ENCODE data around the gene SLC16A12.
A peak's percentile ranks its signal among the peaks of the same experiment; 100 is the strongest.

Gene SLC16A12, protein sequence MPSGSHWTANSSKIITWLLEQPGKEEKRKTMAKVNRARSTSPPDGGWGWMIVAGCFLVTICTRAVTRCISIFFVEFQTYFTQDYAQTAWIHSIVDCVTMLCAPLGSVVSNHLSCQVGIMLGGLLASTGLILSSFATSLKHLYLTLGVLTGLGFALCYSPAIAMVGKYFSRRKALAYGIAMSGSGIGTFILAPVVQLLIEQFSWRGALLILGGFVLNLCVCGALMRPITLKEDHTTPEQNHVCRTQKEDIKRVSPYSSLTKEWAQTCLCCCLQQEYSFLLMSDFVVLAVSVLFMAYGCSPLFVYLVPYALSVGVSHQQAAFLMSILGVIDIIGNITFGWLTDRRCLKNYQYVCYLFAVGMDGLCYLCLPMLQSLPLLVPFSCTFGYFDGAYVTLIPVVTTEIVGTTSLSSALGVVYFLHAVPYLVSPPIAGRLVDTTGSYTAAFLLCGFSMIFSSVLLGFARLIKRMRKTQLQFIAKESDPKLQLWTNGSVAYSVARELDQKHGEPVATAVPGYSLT
- total RNA-seq = 0 to 0.07 reads per million in 2 donors

DNA sequence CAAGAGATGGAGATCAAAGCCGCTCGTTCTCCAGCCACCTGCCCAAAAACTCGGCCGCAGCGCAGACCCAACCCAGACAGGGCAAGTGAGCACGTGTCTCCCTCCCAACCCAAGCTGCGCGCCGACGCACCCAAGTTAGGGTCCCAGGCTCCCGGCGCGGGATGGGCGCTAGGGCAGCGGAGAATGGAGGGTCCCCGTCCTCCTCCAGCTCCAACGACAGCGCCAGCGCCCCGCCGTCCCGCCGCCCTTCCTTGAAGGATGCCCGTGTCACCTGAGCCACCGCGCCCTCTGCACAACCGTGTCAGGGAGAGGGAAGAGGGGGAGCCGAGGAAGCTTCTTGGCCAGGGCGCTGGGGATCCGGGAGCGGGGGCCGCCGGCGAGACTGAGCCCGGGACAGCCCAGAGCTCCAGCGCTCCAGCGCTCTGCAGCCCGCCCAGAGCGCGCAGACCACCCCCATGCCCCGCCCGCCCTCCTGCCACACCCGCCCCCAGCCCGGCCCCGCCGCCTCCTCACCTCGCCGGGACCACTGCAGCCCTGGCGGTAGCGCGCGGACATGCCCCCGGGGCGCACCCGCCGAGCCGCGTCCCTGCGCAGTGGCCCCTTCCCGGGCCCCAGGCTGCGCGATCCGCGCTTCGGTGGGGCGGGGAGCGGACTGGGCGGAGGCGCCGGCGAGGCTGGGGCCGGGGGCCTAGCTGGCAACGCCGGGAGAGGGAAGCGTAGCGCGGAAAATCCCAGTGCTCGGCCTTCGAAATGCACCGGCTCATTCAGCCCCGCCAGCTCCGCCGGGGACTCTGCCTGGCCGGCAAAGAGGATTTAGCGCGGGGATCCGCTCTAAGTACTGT lies at the start of gene SLC16A12:
SLC16A12 (minus strand) TSS at position 424 of the 842 bp plus-strand sequence. CDS start 73,016 bp downstream, outside the sequence.
- peak in 1 of 5 experiments; percentile 2 for DNase-seq

DNA sequence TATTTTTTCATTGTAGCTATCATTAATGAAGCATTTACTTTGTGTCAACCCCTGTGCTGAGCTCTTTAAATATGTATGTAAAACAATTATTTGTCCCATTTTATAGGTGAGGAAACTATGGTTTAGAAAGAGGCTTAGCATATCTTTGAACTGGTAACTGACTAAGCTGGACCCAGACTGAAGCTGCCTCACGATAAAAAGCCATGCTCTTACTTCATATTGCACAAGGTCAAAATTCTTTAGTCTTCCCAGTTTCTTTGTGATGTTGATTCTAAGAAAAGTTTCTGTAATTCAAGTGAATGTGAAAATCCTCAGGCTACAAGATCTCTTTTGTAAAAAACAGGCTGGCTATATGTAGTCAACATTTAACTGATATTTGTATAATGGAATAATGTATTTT lies 46.6 kb upstream of the SLC16A12 start:
- no peak for DNase-seq

DNA sequence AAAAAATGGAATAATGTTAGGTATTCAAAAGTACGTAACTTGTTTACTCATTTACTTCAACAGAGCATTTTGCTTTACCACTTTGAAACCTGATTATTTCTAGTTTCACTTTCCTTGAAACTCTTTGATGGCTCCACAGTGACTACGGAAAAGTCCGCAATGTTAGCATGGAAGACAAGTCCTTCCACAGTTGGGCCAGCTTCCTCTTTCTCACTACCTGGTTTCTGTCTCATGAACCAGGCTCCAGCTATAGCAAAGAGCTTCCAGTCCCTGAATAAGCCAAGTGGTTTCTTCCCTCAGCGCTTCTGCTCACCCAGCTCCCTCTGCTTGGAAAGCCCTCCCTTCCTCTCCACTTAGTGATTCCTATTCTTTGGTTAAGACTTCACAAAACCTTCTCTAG lies 44.8 kb upstream of the SLC16A12 start:
- DNase-seq = no peak

DNA sequence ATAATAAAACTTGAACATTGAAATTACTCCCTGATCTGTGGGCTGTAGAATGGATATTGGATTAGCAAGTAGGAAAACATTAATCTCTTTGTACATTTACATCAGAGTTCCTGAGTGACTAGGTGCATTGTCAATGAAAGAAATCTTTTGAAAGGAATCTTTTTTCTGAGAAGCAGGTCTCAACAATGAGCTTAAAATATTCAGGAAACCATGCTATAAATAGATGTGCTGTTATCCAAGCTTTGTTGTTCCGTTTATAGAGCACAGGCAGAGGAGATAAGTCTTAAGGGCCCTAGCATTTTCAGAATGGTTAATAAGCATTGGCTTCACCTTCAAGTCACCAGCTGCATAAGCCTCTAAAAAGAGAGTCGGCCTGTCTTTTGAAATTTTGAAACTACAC lies 41.3 kb upstream of the SLC16A12 start:
- no peak for DNase-seq

DNA sequence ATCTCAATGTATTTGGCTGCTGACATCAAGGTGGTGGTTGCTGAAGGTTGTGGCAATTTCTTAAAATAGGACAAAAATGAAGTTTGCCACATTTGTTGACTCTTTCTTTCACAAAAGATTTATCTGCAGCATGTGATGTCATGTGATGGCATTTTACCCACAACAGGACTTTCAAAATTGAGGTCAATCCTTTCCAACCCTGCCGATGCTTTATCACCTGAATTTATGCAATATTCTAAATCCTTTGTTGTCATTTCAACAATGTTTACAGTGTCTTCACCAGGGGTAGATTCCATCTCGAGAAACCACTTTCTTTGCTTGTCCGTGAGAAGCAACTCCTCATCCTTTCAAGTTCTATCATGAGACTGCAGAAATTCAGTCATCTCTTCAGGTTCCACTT lies 40.6 kb upstream of the SLC16A12 start:
- DNase-seq = no peak

DNA sequence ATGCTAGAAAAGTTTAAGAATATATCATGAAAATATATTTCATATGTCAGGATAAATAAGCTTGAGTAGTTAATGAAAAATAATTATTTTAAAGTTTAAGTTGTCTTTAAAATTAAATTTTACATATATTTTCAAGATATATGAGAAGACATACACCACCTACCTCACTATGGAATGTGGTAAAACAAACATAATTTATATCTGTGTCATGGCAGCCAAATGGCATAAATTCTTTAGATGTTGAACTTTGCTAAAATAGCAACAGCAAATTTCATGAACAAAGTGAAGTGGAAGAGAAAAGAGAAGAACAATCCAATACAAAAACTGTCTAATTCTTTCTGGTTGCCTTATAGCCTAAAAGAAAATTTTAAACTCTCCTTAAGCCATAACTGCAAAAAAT lies 39.6 kb upstream of the SLC16A12 start:
- DNase-seq = no peak

DNA sequence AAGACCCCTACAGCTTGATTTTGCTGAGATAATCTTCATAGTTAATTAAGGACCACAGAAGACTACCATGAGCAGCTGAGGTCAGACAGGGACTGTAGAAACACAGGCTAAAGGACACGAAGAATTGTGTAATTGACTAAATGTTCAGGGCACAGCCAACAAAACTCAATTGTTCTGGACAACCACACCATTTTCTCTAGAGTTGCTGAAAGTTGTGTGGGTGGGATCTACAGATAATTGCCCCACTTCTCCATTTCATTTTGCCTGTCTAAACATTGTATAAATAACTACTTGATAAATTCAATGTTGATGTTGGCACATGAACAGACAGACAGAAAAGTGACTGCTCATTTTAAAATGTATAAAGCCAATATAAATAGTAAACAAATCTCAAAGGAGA lies 39.0 kb upstream of the SLC16A12 start:
- DNase-seq = no peak

DNA sequence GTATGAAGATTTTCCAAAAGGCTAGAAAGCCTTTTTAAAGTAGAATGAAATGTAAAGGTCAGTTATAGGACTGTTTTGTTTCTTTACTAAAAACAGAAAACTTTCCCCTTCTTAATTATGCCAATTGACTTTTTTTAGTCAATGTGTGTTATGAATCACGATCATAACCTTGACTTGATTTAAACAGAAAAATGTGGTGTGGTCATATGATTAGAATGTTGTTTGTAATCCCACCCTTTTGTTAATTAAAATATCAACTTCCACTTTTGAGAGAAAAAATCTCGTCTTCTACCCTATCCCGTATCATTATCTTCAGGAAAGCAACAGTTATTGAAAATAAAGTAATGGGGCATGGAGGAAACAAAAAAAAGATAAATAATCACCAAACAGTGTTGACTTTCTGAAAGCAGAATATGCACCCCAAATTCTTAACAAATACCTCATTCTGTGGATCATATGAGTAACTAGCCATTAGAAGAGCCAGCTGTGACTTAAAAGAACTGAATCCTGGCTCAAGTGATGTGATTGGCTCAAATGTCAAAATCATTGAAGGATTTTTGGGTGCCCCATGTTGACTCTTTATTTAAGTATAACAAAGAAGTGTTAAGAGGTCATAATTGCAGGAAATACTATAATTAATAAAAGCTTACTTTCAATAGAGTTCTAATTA lies 32.3 kb upstream of the SLC16A12 start:
- no peak for DNase-seq

DNA sequence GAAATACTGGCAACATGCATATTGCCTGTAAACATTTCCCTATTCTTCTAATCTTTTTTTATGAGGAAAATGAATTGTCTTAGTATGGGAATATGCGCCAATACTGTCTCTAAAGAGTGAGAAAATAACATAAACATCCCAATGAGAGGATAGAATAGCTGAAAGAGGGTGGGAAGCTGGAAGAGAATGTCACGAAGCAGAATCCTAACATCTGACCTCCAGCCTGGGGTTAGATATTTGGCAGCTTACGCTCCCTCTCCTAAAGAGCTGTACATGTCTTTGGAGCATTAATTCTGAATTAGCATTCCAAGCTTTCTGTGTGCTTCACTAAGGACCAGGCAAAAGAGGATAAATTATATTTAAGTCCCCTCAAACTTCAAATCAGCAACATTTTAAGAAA lies 31.6 kb upstream of the SLC16A12 start:
- DNase-seq = no peak

DNA sequence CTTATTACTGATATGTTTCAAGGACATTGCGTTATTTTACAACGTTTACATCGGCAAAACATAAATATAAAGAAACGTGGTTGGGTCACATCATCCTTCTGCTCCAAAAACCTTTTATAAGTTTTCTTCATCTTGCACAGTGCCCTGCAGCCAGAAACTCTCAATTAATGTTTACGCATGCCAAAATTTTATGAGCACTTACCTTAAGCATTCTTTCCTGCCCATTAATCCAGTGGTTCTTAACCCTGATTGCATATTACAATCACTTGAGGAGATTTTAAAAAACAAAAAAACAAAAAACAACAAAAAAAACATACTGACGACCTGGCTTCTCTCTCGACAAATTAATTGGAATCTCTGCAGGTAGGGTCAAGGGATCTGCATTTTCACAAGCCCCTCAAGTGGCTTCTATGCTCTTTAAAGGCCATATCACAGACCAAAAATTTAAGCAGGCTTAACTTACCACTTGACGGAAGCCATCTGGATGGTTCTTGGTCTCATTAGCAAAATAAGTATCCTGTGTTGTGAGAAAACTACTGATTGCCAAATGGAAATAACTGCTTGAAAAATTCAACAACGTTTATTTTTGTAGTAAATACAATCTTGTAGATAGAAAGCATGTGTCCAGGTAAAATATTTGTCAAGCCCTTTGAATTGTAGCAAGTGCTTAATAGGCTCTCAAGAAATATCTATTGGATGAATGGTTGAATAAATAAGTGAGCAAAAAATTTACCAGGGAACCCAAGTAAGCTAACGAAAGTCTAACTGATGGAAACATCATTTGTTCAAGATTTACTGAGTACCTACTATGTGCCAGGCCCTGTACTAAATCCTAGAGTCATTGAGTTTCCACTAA lies 30.9 kb upstream of the SLC16A12 start:
- DNase-seq = no peak

DNA sequence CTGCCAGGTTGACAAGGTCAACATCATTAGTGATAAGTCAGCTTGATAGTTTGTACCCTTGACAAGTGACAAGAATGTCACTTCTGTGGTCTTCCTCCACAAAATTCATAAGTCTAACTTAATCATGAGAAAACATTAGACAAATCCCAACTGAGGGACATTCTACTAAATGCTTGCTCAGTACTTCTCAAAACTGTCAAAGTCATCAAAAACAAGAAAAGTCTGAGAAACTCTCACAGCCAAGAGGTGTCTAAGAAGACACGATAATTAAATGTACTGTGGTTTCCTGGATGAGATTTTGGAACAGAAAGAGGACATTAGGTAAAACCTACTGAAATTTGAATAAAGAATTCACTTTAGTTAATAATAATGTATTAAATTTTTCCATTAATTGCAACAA lies 29.8 kb upstream of the SLC16A12 start:
- no peak for DNase-seq

DNA sequence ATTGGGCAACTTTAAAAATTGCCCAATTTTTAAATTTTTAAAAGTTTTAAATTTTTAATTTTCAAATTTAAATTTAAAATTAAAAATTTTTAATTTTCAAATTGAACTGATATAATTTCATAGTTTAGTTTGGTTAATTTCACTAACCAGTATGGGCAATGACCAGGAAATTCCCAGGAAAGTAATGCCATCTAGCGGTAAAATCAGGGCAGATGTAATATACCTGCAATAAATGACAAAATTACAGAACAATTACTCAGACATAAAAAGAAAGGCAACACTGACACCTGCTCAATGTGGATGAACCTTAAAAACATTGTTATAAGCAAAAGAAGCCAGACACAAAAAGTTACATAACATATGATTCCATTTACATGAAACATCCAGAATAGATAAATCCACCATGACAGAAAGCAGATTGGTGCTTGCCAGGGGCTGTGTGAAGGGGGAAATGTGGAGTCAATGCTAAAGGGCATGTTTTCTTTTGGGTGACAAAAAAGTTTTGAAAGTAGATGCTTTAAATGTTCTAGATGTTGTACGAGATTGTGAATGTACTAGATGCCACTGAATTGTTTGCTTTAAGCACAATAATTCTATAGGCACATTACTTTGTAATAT lies 28.6 kb upstream of the SLC16A12 start:
- peak in 2 of 5 experiments; percentile 9 to 38 for DNase-seq

DNA sequence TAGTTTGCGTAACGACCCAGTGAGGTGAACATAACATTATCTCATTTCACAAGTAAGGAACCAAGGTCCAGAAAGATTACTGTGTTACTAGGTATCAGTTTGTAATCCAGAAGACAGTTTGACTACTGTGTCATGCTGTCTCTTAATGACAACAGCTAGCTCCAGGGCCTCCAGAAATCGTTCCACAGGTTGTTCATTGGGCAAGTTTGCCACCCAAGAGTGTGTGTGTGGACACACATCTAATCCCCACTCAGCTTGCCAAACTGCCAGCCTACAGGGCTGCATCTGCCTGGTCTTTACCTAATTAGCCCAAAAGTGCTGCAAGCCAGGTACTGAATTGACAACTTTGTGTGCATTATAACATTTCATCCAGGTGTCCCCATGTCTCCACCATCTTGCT lies 27.9 kb upstream of the SLC16A12 start:
- no peak for DNase-seq

DNA sequence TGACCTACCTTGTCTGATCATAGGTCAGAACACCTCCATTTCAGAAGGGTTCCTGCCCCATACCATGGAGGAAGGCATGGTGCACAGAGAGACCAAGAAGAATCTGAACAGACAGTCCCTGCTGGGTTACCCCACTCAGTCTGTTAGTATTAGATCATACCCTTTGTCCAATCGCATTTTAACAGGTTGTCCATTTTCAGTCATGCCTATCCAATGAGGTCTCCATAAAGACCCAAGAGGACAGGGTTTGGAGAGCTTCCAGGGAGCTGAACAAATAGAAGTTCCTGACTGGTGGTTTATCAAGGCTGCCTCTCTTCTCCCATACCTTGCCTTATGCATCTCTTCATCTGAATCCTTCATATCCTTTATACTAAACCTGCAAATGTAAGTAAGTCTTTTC lies 21.2 kb upstream of the SLC16A12 start:
- no peak for DNase-seq

DNA sequence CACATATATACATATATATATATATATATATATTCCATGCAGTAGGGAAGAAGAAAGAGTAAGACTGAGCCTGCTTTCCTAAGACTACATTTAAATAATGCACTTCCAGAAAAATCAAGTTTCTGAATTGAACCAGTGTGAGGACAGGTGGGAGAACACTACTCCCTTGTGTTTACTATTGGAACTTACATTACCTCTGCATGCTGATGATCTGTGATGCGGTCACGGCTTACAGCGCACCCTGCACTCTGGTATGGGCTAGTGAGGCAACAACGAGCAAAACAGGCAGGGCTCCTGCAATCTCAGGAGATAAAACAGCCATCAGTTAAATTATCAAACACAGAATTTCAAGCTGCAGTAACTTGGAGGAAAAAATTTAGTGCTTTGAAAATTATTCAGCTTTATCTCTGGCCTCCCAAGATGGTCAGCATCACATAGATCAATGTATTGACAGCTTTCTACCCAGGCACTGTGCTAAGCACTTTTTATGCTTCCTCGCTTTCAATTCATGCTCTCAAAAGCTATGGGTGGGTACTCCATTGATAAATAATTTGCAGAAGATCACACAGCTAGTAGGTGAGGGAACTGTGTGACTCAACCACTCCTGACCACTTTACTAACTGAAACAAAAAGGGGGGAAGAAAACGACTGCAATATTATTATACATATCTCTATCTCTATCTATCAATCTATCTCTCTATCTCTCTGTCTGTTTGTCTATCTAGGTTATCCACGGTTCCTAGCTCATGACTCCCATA lies 20.5 kb upstream of the SLC16A12 start:
- no peak for DNase-seq

DNA sequence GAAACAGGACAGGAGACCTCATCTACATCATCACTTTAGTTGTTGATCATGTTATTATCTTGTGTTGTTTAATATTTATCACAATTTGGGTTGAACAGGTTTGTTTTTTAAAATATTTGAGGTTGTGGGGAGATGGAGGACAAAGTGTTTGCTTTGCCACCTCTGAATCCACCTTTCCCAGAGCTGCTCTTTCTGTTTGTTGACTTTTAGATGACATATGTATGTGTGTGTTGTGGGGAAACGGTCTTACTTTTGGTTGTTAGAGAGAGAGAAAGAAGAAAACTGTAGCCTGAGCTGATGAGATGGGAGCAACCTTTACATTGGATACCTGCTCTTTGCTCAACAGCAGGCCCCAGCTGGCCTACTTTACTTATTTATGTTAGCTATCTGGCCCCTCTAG lies 19.0 kb upstream of the SLC16A12 start:
- no peak for DNase-seq

DNA sequence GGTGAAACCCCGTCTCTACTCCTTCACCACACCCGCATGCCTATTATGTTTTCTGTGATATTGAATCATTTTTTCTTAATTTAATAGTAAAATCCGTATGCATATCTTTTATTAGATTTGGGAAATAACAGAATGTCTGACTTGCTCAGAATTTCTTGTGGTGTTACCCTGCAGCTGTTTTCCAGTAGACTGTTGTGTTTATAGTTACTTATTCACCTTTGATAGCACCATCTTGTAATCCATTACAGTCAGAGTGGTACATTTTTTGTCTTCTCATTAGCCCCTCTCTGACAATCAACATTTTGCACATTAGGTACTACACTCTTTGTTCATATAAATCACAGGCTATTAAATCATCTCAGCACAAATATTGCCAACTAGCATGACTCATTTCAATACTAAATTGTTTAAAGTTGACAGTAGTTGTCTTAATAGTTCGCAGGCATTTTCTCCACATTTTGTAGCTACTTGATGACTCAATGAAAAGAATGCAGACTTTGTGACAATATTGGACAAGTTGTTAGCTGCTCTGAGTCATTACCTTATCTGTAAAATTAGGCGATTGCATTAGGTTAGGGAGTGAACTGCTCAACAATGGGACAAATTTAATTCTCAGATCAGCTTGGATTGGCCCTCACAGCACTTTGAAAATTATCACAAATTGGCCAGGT lies 17.8 kb upstream of the SLC16A12 start:
- peak in 1 of 5 experiments; percentile 24 for DNase-seq

DNA sequence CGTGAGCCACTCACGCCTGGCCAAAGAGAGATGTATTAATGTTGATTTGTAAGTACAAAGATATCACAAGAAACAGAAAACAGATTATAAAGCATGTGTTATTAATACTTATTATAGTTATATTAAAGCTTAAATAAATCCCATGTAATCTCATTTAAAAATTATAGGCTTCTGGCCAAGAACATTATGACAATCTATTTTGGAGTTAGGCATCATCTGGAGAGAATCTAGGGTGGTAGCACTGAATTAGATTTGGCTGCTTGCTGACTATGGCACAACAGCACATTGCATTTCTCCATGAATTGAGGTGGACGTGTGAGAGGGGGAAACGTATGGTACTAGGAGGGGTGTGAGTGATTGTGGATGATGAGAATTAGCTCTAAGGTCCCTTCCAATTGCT lies 16.8 kb upstream of the SLC16A12 start:
- DNase-seq = no peak

DNA sequence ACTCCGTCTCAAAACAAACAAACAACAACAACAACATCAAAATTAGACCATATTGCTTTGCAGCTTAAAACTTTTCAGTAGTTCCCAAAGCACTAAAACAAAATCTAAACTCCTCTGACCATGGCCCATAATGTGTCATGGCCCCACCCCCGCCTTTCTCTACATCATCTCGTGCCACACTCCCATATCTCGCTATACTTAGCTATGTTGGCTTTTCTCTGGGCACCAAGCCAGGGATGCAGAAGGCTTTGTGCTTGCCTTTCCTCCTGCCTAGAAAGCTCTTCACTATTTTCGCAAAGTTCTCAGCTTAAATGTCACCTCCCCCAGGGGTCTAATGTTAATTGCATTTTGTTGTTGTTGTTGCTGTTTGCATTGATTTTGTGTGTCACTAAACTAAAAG lies 15.1 kb upstream of the SLC16A12 start:
- no peak for DNase-seq

DNA sequence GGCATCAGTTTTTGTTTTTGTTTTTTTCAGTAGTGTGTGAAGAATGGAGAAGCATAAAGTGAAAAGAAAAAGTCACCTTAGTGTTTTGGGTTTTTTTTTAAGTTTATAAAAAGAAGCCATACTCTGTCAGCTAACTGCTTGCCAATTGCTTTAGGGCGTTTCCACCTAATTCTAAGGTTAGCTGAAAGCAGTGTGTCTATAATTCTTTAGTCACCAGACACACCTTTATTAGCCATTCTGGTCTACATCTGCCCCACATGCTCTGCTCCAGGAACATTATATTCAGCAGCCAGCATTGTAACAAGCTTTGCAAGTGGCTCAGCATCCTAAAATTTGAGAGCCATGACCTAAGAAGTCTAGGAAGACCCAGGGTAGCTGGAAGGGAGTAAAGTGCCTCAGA lies 14.1 kb upstream of the SLC16A12 start:
- no peak for DNase-seq
